T-cell (primary cell): ENCODE measurements around the gene KXD1. TPM values are rescaled to one million over a fixed set of nuclear protein-coding genes. Genes with fewer than 3 reads are reported as not detected.

Experiments used
- ATAC-seq, 4 experiments: fragments of 200-7000 bp in 3 of 4; fragments of 150-1000 bp in 1 of 4; cut with Tn5 transposase; replicated peaks in 1 of 4; 1 replicate in 3 of 4; 2 replicates in 1 of 4; pipeline ENCODE4 v1.10.0; 2021; ENCODE audit warnings: moderate library complexity in 3 of 4, mild to moderate bottlenecking in 2 of 4, moderate number of reproducible peaks in 1 of 4
- CTCF ChIA-PET, 2 donors: fragments of 300-600 bp; sonication (Branson Sonifier 250); formaldehyde crosslinking; loops; one replicate each; lab custom pipeline; 2022; ENCODE audit warnings: antibody characterized with exemption in 2 of 2; lab: Charles Lee
- POLR2A ChIA-PET, 2 donors: fragments of 300-600 bp; sonication (Branson Sonifier 250); formaldehyde crosslinking; loops; one replicate each; lab custom pipeline; 2022; ENCODE audit warnings: antibody characterized with exemption in 2 of 2; lab: Charles Lee
- DNase-seq, 35 experiments: peaks; one replicate each; pipeline versions ENCODE4 v3.0.0 to v3.0.0-alpha.2; 2013 to 2023
- H3K27ac ChIP-seq: one replicate; pipeline ENCODE4 v1.5.1; 2013; ENCODE audit warnings: low read length
- H3K27me3 ChIP-seq, 2 experiments: replicated peaks in 1 of 2; 1 replicate in 1 of 2; 2 replicates in 1 of 2; pipeline versions ENCODE4 v1.6.1 to v1.7.0; 2013; ENCODE audit warnings: low read length in 1 of 2, mixed read lengths in 1 of 2; ENCODE audit not compliant: control insufficient read depth in 2 of 2, insufficient read depth in 2 of 2; ENCODE audit errors: extremely low read depth in 1 of 2
- H3K36me3 ChIP-seq, 2 donors: 1 replicate in 1 of 2; 2 replicates in 1 of 2; pipeline versions ENCODE4 v1.6.1 to v1.7.0; 2013; ENCODE audit warnings: low read length in 1 of 2; ENCODE audit not compliant: control insufficient read depth in 2 of 2, insufficient read depth in 1 of 2; ENCODE audit errors: extremely low read depth in 1 of 2
- H3K4me1 ChIP-seq, 2 experiments: 1 replicate in 1 of 2; 2 replicates in 1 of 2; pipeline versions ENCODE4 v1.6.1 to v1.7.0; 2013; ENCODE audit warnings: low read length in 2 of 2, mixed read lengths in 1 of 2; ENCODE audit not compliant: insufficient read depth in 2 of 2, control insufficient read depth in 1 of 2; ENCODE audit errors: extremely low read depth in 1 of 2
- H3K4me3 ChIP-seq, 2 donors: 1 replicate in 1 of 2; 2 replicates in 1 of 2; pipeline versions ENCODE4 v1.5.1 to v1.7.0; 2013; ENCODE audit warnings: mild to moderate bottlenecking in 2 of 2, low read length in 1 of 2, moderate library complexity in 1 of 2; ENCODE audit not compliant: control insufficient read depth in 1 of 2; ENCODE audit errors: extremely low read depth in 1 of 2
- H3K9me3 ChIP-seq: 2 replicates; pipeline ENCODE4 v1.7.0; 2013
- H3K27ac Mint-ChIP-seq, 2 donors: one replicate each; pipeline ENCODE4 v1.8.0; 2020 to 2021; ENCODE audit warnings: mild to moderate bottlenecking in 2 of 2, mixed read lengths in 2 of 2
- H3K27me3 Mint-ChIP-seq, 2 donors: one replicate each; pipeline ENCODE4 v1.8.0; 2021 to 2022; ENCODE audit warnings: mixed read lengths in 2 of 2
- H3K36me3 Mint-ChIP-seq: one replicate; pipeline ENCODE4 v1.8.0; 2021; ENCODE audit warnings: mixed read lengths
- H3K4me1 Mint-ChIP-seq, 3 donors: one replicate each; pipeline ENCODE4 v1.8.0; 2020 to 2022; ENCODE audit warnings: mixed read lengths in 3 of 3, mild to moderate bottlenecking in 1 of 3
- H3K4me3 Mint-ChIP-seq, 3 donors: one replicate each; pipeline ENCODE4 v1.8.0; 2020 to 2022; ENCODE audit warnings: mild to moderate bottlenecking in 3 of 3, mixed read lengths in 3 of 3, moderate library complexity in 3 of 3
- H3K9me3 Mint-ChIP-seq, 3 donors: one replicate each; pipeline ENCODE4 v1.8.0; 2020 to 2022; ENCODE audit warnings: mixed read lengths in 3 of 3
- WGBS: methylation state at CpG from one replicate; pipeline ENCODE4 v1.1.5; 2013; ENCODE audit warnings: missing lambda C conversion rate; ENCODE audit not compliant: insufficient coverage; 5-methylcytosine and 5-hydroxymethylcytosine counted together
- total RNA-seq, 35 experiments: library from RNA in 6 of 35; stranded (reverse) in 6 of 35; fragments of 120-200 nt in 1 of 35; gene quantifications; one replicate each; pipeline versions ENCODE4 v1.2.1 to v1.2.4 and lab custom pipeline; 2013 to 2026

Gene KXD1
- total RNA-seq, 5 donors from 2014 or later (not counting 1 experiment from before 2014, with no cell fraction given): 73.1 to 112 (median 95.8) TPM

DNA sequence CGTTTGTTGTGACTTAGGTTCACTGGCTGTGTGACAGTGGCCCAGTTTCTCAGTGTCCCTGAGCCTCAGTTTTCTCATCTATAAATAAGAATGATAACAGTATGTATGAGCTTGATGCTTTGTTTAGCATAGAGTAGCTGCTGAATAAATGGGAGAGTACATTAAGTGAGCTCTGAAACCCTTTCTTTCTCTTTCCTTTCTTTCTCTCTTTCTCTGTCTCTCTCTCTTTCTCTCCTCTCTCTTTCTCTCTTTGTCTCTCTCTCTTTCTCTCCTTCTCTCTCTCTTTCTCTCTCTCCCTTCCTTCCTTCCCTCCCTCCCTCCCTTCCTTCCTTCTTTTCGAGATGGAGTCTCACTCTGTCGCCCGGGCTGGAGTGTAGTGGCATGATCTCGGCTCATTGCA is 2.0 kb downstream of the KXD1 start:
- Histone ChIP-seq H3K27me3 (no peaks in the 10 kb centered on the region), H3K4me1 (peaks cover 14 to 27% of the 10 kb centered on the region in 2 experiments), H3K9me3 (no peaks in the 10 kb centered on the region), H3K27ac (peak overlapping the region; percentile 90), H3K4me3 (no peak overlapping the region), H3K36me3 (peaks cover 2 to 29% of the 10 kb centered on the region in 2 donors)
- peaks cover 10% of the 10 kb centered on the region for H3K36me3 Mint-ChIP-seq
- H3K4me3 Mint-ChIP-seq: peak overlapping the region; percentile 87 to 90 (median 87)
- ChIA-PET POLR2A (interaction anchor here in 1 of 2 donors (0.7 kb wide), 1 partner anchor 1293 kb away, joined by 5 read pairs; no protein-coding TSS in a partner anchor), CTCF (no interaction called here)
- no peaks in the 10 kb centered on the region for H3K9me3 Mint-ChIP-seq
- DNase-seq (no peak), ATAC-seq (no peak)
- peak overlapping the region in 1 of 2 donors; percentile 55 for H3K27ac Mint-ChIP-seq
- H3K4me1 Mint-ChIP-seq: peaks cover 23 to 28% (median 23%) of the 10 kb centered on the region in 3 donors
- no CpG with 5 or more reads among the region's 5 CpGs for WGBS
- no peaks in the 10 kb centered on the region for H3K27me3 Mint-ChIP-seq

GRCh38 chr19:18562086-18562485 is 4.4 kb downstream of the KXD1 start:
- 95% methylated on average over 8 of the region's 14 CpGs for WGBS
- Histone ChIP-seq H3K4me1 (peaks cover 14 to 22% of the 10 kb centered on the region in 2 experiments), H3K27me3 (no peaks in the 10 kb centered on the region), H3K9me3 (no peaks in the 10 kb centered on the region), H3K27ac (no peak overlapping the region), H3K4me3 (no peak overlapping the region), H3K36me3 (peaks cover 7 to 52% of the 10 kb centered on the region in 2 donors)
- ChIA-PET POLR2A (no interaction called here), CTCF (no interaction called here)
- DNase-seq: no peak
- no peak overlapping the region for H3K27ac Mint-ChIP-seq
- no peaks in the 10 kb centered on the region for H3K27me3 Mint-ChIP-seq
- H3K4me1 Mint-ChIP-seq: peaks cover 23 to 28% (median 23%) of the 10 kb centered on the region in 3 donors
- no peak for ATAC-seq
- H3K4me3 Mint-ChIP-seq: no peak overlapping the region
- H3K9me3 Mint-ChIP-seq: no peaks in the 10 kb centered on the region
- H3K36me3 Mint-ChIP-seq: peaks cover 18% of the 10 kb centered on the region

GRCh38 chr19:18566953-18567352 is 9.3 kb downstream of the KXD1 start:
- Histone ChIP-seq H3K4me1 (peaks cover 0 to 9% of the 10 kb centered on the region in 2 experiments), H3K27me3 (no peaks in the 10 kb centered on the region), H3K4me3 (no peak overlapping the region), H3K9me3 (no peaks in the 10 kb centered on the region), H3K36me3 (peaks cover 20 to 68% of the 10 kb centered on the region in 2 donors), H3K27ac (no peak overlapping the region)
- DNase-seq: no peak
- no peak overlapping the region for H3K27ac Mint-ChIP-seq
- 97% methylated on average over 8 of the region's 8 CpGs for WGBS
- no peak for ATAC-seq
- no peaks in the 10 kb centered on the region for H3K27me3 Mint-ChIP-seq
- H3K36me3 Mint-ChIP-seq: peaks cover 28% of the 10 kb centered on the region
- no peak overlapping the region for H3K4me3 Mint-ChIP-seq
- H3K9me3 Mint-ChIP-seq: no peaks in the 10 kb centered on the region
- ChIA-PET POLR2A (interaction anchor here in 1 of 2 donors (0.6 kb wide), 1 partner anchor 29 kb away, joined by 8 read pairs; no protein-coding TSS in a partner anchor), CTCF (no interaction called here)
- peaks cover 6 to 8% (median 8%) of the 10 kb centered on the region in 3 donors for H3K4me1 Mint-ChIP-seq

GRCh38 chr19:18568367-18568766 is 10.7 kb downstream of the KXD1 start:
- peaks cover 19 to 60% of the 10 kb centered on the region in 2 donors for H3K36me3 ChIP-seq

DNA sequence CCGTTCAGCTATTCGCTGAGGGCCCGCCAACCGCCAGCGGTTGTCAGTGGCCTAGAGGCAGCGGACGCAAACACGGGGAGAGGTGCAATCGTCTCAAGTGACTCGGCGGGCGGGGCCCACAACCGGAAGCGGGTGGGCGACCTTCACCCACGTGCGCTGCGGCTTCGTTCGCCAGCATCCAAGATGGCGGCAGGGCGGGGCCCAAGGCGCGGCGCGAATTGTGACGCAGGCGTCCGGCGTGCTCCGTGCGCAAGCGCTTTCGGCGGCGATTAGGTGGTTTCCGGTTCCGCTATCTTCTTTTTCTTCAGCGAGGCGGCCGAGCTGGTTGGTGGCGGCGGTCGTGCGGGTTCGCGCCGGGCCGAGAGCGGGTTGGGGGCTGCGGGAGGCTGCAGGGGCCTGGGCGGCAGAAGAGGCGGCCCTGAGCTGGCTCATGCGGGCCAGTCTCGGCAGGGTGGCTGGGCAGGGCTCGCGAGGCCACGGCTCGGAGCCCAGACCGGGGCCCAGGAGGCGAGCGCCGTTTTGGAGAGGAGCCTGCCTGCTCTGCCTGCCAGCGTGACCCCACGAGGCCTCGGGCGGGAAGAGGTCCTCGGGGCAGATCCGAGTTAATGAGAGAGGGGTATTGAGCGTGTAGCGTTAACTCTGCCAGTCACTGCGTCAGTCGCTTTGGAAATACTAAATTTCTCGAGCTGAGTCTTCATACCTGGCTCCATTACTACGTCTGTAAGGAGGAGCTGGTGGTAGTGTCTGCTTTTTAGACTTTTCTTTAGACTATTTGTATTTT is 14.1 kb downstream of the KXD1 start, which contains the start of gene UBA52:
Gene UBA52 (plus strand): TSS at position 294 of the 781 bp plus-strand sequence. CDS start 1,444 bp downstream, outside the sequence.
- peak within 1 kb of the TSS; percentile 85 to 94 (median 93) for H3K4me3 Mint-ChIP-seq
- Histone ChIP-seq H3K27ac (peak within 1 kb of the TSS; percentile 86), H3K9me3 (no peaks in the 10 kb centered on the region), H3K27me3 (no peaks in the 10 kb centered on the region), H3K4me1 (peaks cover 11 to 27% of the 10 kb centered on the region in 2 experiments), H3K4me3 (peak within 1 kb of the TSS; percentile 90 to 96), H3K36me3 (peaks cover 20 to 59% of the 10 kb centered on the region in 2 donors)
- under 1% methylated on average over 73 of the region's 75 CpGs for WGBS
- peaks cover 30% of the 10 kb centered on the region for H3K36me3 Mint-ChIP-seq
- H3K4me1 Mint-ChIP-seq: peaks cover 20 to 23% (median 23%) of the 10 kb centered on the region in 3 donors
- DNase-seq (peak; percentile 95 to 100 (median 98)), ATAC-seq (peak; percentile 94 to 96 (median 95))
- H3K27ac Mint-ChIP-seq: peak within 1 kb of the TSS; percentile 92 to 94
- ChIA-PET CTCF (interaction anchor here (0.5 to 2.1 kb wide), 10 partner anchors 9 to 348 kb away, joined by 3 to 24 read pairs (median 6); partner anchors contain the start of genes COPE (in 1 of the 2), DDX49 (in 1 of the 2), ELL (in 1 of the 2) and FKBP8 (in 1 of the 2)), POLR2A (interaction anchor here (0.8 to 1.8 kb wide), 4 partner anchors 14 to 51 kb away, joined by 3 to 21 read pairs (median 11); partner anchors contain the start of genes KXD1 (in 2 of the 2) and ELL (in 1 of the 2))
- H3K9me3 Mint-ChIP-seq: no peaks in the 10 kb centered on the region
- no peaks in the 10 kb centered on the region for H3K27me3 Mint-ChIP-seq

More at GRCh38 chr19:18568367-18568766, 10.7 kb downstream of the KXD1 start:
- DNase-seq (no peak), ATAC-seq (no peak)
- 99% methylated on average over 12 of the region's 15 CpGs for WGBS
- Mint-ChIP-seq H3K27me3 (no peaks in the 10 kb centered on the region), H3K36me3 (peaks cover 27% of the 10 kb centered on the region), H3K4me3 (no peak overlapping the region), H3K4me1 (peaks cover 17 to 21% (median 20%) of the 10 kb centered on the region in 3 donors), H3K27ac (no peak overlapping the region), H3K9me3 (no peaks in the 10 kb centered on the region)
- H3K27ac ChIP-seq: no peak overlapping the region
- POLR2A ChIA-PET: no interaction called here
- no peaks in the 10 kb centered on the region for H3K27me3 ChIP-seq
- CTCF ChIA-PET: no interaction called here
- H3K4me3 ChIP-seq: no peak overlapping the region
- H3K4me1 ChIP-seq: peaks cover 11 to 23% of the 10 kb centered on the region in 2 experiments
- H3K9me3 ChIP-seq: no peaks in the 10 kb centered on the region

DNA sequence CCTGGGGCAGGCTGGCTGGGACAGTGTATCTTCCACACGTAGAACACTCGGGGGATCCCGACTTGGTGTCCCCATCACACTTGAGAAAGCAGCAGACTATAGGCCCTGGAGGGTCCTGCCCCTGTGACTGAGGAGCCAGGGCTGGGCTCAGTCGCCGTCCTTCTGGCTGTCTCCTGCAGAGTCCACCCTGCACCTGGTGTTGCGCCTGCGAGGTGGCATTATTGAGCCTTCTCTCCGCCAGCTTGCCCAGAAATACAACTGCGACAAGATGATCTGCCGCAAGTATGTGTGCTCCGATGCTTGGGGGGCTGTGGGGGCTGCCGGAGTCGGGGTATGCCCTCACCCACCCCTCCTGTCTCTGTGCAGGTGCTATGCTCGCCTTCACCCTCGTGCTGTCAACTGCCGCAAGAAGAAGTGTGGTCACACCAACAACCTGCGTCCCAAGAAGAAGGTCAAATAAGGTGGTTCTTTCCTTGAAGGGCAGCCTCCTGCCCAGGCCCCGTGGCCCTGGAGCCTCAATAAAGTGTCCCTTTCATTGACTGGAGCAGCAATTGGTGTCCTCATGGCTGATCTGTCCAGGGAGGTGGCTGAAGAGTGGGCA is 17.1 kb downstream of the KXD1 start:
- H3K27me3 Mint-ChIP-seq: no peaks in the 10 kb centered on the region
- no peak overlapping the region for H3K27ac Mint-ChIP-seq
- peak overlapping the region in 1 of 3 donors; percentile 39 for H3K4me3 Mint-ChIP-seq
- Histone ChIP-seq H3K36me3 (peaks cover 13 to 40% of the 10 kb centered on the region in 2 donors), H3K4me1 (peaks cover 11 to 27% of the 10 kb centered on the region in 2 experiments), H3K4me3 (no peak overlapping the region), H3K27me3 (no peaks in the 10 kb centered on the region), H3K27ac (no peak overlapping the region), H3K9me3 (no peaks in the 10 kb centered on the region)
- H3K4me1 Mint-ChIP-seq: peaks cover 20 to 23% (median 23%) of the 10 kb centered on the region in 3 donors
- ChIA-PET POLR2A (interaction anchor here in 1 of 2 donors (0.7 kb wide), 1 partner anchor 77 kb away, joined by 6 read pairs; no protein-coding TSS in a partner anchor), CTCF (no interaction called here)
- ATAC-seq (no peak), DNase-seq (no peak)
- 95% methylated on average over 18 of the region's 18 CpGs for WGBS
- H3K36me3 Mint-ChIP-seq: peaks cover 17% of the 10 kb centered on the region
- no peaks in the 10 kb centered on the region for H3K9me3 Mint-ChIP-seq
